NCI-H526 treated with DMSO at 0.1 percent for 48 hours (cell line): ENCODE results near the gene NAT14.
"Not testable (repeated sequence)": the region's sequence is repeated elsewhere in the genome, so short reads cannot be mapped to it uniquely, and the experiment has no call there.

Experiments used
- DNase-seq: peaks from one replicate; lab custom pipeline; 2025; lab: John Stamatoyannopoulos, UW

The NAT14 gene, protein sequence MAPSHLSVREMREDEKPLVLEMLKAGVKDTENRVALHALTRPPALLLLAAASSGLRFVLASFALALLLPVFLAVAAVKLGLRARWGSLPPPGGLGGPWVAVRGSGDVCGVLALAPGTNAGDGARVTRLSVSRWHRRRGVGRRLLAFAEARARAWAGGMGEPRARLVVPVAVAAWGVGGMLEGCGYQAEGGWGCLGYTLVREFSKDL

DNA sequence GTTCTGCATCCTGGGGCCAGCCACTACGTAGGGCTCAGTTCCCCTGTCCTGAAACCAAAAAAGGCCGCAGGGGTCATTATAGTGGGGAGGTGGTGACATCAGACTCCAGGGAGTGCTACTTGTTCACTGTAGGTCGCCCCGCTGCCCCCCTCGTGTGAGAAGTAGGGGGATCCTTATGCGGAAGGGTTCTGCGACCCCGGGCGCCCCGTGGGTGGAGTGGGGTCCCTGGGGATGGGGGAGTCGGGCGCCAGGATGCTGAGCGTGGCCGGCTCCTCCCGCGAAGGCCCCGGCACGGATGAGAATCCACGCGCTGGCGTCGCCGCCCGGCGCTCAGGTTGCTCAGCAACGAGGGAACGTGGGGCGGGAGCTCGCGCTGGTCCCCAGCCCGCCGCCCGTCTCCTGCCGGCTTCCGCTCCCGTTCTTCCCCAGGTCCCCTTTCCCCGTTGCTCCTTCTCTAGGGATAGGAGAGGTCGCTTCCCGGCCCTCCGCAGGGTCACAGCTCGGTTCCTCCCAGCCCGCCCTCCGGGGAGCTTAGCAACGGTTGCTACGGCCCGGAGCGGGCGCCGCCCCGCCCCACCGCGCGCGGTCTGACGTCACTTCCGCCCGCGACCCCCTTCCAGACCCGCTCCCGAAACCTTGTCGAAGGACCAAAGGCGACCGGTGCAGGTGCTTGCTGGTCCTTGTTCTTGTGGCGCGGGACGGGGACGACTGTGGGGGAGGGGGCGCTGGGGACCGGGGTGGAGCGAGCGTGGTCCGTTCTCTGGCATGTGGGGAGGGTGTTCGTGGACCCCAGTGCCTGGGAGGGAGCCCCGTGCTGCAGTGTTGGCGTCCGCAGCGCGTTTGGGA, at the start of gene NAT14:
Gene NAT14 (plus strand): TSS at position 596 of the 846 bp plus-strand sequence. CDS start 521 bp downstream, outside the sequence.
- no peak for DNase-seq

DNA sequence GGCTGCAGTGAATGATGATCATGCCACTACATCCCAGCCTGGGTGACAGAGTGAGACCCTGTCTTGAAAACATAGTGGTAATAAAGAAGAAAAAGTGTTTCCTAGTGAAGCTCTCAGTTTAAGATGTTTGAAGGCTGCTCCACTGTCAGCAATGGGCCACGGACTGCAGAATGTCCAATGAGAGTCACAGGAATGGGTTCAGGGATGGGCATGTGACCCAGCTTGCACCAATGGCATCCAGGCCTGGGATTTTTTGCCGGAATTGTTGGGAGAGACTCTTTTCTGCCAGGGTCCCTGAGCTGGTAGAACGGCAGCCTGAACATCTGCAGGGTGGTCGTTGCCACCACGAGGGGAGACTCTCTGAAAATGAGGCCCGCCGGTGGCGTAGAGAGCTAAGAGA, 48.1 kb upstream of the NAT14 start:
- DNase-seq: no peak

DNA sequence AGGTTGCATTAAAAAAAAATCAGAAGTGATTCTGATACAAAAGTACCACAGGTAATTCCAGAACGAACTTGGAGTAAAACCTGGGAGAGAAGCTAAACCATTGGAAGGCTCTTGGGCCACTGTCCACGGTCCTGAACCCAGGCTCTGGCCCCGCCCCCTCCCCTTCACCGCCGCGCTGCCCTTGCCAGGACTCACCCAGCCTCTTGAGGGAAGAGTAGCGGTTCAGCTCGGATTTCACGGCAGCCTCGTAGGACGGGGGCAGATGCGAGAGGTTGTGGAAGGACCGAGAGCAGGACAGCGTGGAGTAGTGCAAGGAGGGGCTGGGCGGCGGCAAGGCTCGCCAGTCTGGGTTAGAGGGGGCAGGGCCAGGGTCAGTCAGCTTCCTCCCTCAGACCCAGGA, 47.6 kb upstream of the NAT14 start:
- DNase-seq: no peak

DNA sequence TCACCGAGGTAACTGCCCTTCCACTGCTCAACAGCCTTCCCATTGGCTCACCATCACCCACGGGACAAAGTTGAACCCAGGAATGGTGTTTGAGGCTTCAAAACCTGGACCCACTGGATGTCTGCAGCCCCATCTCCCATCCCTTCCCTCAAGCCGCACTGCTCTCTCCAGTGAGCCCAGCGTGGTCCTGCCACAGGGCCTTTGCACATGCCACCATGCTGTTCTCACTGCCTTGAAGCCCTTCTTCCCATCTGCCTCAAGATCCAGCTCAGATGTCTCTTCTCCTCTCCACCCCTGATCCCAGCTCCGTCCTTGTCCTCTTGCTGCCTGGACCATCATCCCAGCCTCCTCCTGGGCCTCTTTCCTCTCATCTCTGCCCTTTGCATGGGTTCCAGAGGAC, 45.9 kb upstream of the NAT14 start:
- DNase-seq: no peak

DNA sequence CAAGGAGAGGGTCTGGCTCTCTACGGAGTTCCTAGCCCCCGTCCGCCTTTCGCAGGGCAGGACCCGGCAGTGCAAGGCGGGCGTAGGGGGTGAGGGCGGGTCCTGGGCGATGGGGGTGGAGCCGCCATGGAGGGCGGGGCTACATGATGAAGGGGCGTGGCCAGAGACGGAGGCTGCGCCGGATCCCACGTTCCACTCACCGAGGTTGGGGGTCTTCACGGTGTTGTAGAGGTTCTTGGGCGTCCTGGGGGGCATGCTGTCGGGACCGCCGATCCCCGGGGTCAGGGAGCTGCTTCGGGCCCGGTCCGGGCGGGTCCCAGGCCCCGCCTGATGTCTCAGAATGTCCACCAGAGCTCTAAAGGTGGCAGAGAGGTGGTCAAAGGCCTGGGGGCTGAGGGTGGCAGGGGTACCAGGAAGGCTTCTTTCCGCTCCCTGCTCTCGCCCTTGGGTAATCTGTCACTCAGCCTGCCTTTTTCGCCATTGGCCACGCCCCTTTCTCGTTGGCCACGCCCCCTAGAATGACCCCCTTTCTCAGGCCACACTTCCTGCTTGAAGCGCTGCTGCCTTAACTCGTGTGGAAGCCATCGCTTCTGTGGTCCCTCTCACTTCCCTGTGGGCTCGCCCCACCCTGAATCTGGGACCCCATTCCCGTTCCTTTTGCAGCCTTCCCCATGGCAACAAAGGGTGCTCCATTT, 44.4 kb upstream of the NAT14 start:
- DNase-seq: no peak

DNA sequence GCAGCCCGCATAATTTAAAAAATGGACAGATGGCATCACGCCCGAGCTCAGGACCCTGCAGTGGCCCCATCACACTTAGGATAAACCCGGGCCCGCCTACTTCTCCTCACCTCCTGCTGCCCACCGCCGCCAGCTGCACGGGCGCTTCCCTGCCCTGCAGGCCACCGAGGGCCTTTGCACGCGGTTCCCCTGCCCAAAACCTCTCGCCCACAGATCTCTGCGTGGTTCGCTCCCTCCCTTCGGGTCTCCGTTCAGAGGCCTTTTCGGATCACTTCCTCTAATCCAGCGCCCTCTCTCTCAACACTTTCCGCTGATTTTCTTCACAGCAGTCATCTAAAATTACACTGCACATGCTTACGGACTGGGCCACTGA, 43.7 kb upstream of the NAT14 start:
- DNase-seq: no peak

DNA sequence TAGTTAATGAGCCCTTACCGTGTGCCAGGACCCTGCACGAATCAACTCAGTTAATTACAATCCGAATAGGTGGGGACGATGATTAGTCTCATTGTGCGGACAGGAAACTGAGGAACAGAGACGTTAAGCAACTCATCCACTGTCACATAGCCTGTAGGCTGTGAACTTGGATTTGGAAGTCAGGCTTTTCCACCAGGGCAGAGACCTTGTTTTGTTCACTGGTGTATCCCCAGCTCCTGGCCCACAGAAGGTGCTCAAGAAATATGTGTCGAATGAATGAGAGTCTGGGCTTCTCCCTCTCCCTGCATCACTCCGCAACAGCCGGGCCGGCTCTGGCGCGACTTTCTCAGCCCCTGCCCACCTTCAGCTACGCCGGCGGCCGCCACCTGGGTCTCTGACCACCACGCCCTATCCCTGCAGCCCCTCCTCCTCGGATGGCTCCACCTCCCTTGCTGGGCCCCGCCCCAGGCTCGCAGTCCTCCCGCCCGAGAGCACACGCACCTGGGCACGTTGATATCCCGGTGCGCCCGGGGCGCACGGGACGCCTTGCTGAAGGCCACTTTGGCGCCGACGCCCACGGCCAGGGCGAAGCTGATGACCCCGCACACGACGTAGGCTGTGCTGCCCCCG, 43.2 kb upstream of the NAT14 start:
- DNase-seq: peak; percentile 65

DNA sequence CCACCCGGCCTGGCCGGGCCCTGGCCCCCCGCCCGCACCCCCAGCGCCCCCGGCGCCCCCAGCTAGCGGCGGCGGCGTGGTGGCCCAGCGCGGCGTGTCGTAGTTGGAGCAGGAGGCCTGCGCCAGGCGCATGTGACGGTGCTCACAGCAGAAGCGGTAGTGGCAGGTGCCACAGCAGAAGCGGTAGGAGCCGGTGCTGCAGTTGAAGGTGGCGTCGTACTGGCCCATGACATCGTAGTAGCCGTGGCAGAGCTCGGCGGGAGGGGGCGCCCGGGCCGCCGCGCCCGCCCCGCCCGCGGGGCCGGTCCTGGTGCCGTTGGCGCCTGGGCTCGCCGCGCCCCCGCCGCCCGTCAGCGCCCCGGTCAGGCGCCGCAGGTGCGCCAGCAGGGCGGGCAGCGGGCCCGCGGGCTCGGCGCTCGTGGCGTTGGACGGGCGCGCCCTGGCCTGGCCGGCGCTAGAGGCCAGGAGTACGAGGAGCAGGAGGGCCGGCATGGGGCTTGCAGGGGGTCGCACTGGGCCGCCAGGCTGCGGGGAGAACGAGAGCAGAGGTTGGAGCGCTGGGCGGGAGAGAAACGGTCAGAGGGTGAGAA, 42.5 kb upstream of the NAT14 start:
- DNase-seq: peak; percentile 51

DNA sequence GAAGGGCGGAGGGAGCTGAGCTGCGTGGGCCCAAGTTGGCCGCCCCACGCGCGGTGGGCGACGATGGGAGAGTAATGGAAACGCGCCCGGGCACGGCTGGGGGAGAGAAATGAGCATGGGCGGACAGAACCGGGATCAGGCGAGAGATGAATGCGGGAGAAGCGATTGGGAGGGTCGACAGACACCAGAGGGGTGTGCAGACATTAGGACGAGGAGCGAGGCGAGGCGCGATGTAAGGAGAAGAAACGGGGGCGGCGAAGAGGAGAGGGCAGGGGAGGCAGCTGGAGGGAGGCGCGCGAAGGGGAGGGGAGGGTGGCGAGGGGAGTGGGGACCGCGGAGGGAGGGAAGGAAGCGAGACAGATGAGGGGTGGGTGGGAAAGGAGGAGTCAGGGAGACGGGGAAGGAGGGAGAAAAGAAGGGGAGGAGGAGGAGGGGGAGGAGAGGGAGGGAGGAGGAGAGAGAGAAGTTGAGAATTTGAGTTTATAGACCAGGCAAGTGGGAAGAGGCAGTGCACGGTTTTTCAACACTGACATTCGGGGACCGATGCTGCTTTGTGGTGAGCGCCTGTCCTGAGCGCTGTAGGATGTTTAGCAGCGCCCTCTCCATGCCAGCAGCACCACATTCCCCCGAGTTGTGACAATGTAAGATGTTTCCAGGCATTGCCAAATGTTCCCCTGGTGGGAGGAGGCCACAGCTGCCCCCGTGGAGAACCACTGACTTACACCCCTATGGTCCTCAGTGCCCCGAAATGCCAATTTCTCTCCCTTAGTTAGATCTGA, 41.8 kb upstream of the NAT14 start, which contains the start of gene SHISA7:
Gene SHISA7 (minus strand): TSS at position 256 of the 779 bp plus-strand sequence. CDS start 437 bp downstream, outside the sequence.
- no peak for DNase-seq

DNA sequence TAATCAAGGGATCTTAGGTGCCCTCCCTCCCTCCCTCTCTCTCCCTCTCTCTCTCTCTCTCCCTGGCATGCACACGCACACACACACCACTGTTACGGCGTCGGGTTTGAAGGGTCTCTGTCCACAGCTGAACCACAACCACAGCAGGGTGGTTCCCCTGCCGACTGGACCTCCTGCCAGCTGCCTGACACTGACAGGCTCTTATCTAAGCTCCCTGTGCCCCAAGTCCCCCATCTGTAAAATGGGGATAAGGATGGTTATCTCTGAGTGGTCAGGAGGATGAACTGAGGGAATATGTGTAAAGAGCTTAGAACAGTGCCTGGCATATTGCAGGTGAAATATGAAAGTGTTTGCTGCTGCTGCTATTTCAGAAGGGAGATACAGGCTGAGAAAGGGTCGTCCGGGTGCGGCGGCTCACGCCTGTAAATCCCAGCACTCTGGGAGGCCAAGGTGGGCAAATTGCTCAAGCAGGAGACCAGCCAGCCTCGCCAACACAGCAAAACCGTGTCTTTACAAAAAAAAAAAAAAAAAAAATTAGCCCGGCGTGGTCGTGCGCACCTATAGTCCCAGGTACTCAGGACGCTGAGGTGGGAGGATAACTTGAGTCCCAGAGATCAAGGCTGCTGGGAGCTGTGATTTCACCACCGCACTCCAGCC, 41.0 kb upstream of the NAT14 start:
- no peak for DNase-seq

DNA sequence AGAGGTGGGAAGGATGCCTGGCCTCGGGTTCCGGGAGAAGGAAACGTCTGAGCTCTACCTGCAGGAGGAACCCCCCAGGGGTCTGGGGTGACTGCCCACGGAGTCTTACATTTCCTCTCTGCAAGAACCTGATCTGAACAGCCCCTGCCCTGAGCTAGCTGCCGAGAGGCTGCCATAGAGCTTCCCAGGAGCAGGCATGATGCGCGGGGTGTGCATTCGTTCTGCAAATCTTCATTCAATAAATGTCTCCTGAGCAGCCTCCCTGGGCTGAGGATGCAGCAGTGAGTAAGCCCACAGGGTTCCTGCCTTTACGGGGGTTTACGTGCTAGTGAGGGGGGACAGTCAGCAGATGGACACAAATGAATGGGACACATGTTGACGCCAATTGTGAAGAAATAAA, 40.3 kb upstream of the NAT14 start:
- no peak for DNase-seq

DNA sequence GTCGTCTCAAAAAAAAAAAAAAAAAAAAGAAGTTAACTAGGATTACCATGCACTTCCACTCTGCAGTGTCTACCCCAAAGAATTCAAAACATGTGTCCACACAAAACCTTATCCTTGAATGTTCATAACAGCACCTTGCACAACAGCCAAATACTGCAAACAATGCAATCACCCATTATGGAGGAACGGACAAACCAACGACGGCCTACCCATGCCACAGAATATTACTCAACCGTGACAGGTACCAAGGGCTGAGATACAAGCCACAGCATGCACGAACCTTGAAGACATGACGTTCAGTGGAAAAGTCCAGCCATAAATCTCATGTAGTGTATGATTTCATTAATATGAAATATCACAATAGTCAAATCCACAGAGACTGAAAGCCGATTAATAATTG, 38.9 kb upstream of the NAT14 start:
- DNase-seq: peak; percentile 35

DNA sequence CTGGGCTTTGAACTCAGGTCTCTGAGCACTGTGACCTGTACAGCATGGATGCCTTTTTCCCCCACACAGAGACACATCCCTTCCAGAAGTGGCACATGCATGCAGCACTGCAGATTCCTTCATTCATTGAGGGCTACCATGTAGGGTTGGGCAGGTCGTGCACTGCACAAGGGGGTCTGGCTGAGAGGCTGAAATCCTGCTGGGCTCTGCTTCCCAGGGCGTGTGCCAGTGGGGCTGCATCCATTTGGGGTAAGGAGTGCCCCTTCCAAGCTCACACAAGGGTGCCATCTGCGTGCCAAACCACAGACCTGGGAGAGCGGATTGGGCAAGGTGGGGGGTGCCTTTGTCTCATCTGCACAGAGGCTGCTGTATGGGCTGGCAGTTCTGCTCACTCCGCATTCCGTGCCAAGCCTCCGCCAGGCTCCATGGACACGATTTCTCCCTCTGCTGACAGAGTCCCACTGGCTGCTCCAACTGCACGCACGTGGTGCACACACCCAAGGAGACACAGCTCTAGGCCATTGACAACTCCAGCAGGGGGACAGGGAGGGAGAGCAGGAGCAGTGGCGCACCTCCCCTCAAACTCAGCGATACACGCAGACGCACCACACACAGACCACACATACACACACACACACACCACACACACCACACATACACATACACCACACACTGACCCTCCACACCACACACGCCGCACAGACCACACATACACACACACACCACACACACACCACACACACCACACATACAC, 37.4 kb upstream of the NAT14 start:
- peak; percentile 57 for DNase-seq

DNA sequence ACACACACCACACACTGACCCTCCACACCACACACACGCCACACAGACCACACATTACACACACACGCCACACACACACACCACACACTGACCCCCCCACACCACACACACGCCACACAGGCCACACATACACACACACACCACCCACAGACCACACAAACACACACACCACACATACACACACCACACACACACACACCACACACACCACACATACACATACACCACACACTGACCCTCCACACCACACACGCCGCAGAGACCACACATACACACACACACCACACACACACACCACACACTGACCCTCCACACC, 36.9 kb upstream of the NAT14 start:
- DNase-seq: not testable (repeated sequence)

DNA sequence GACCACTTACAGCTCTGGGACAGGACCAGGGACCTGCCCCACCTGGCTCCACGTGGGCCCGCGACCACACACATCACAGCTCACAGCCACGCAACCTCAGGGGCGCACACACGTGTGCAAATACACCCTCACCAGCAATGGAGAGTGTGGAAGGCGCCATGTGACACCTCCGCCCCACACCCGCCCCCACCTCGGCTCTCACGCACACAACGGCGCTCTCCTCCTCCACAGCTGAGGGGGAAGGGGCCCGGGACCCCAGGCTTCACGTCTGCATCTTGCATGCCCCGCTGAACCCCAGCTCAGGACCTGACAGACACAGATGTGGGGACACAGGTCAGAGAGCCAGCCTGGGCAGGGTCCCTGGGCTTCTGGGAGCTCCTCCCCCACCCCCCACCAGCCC, 35.5 kb upstream of the NAT14 start:
- no peak for DNase-seq

DNA sequence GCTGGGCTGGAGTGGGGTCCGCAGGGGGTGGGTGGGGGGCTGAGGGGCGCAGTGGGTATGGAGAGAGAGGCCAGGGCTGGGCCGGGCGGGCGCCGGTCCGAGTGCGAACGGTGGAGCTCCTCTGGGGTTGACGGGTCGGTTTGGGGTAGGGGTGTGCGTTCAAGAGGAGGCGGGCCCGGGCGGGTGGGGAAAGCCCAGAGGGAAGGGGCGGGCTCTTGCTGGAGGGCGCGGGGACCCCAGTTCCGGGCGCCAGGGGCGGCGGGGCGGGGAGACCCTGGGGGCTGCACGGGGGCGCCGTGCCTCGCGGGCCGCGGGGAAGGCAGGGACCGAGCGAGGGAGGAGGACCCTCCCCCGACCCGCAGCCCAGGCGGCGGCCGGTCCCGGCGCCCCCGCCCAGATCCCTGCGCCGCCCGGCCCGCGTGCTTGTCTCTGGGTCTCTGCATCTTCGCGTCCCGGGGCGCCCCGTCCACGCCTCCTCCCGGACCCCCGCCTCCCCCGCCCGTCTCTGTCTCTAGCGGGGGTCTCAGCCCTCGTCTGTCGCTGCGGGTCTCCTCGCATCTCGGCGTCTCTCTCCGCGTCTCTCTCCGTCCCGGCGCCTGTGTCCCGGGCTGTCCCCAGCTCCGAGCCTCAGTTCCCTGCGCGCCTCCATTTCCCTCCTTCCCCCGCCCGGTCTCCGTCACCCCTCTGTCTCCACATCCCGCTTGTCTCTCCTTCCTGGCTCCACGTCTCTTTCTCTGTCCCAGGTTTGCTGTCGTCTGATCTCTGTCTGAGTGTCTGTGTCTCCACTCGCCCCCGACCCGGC, 33.6 kb upstream of the NAT14 start:
- no peak for DNase-seq

DNA sequence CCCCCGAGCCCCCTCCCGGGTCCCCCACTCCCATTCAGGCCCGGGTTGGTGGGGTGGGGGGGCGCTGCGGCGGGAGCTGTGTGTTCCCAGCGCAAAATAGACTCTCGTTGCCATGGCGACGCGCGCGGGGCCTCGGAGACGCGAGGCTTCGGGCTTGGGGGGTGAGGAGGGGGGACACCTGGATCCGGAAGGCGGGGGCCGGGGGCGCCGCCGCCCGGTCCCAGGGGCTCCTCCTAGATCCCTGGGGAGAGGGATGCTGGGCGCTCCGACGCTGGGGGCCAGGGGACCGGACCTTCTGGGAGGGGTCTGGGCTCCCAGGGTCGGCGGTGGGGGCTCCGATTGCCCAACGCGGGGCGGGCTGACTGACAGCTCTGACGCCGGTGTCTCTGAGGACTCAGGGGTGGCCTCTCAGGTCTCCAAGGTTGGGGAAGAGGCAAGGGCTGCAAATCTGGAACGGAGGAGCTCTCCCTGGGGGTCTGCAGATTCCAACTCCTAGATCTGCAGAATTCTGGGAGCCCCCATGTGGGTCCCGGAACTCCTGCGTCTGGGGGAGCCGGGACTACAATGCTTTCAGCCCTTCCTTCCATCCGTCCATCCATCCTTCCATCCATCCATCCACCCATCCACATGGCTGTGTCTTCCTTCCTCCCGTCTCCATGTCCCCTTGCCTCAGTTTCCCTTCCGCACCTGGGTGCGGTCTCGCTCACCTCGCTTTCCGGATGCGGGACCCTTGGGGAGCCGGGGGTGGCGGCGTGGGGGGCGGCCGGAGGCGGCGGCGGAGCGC, 32.8 kb upstream of the NAT14 start:
- no peak for DNase-seq

DNA sequence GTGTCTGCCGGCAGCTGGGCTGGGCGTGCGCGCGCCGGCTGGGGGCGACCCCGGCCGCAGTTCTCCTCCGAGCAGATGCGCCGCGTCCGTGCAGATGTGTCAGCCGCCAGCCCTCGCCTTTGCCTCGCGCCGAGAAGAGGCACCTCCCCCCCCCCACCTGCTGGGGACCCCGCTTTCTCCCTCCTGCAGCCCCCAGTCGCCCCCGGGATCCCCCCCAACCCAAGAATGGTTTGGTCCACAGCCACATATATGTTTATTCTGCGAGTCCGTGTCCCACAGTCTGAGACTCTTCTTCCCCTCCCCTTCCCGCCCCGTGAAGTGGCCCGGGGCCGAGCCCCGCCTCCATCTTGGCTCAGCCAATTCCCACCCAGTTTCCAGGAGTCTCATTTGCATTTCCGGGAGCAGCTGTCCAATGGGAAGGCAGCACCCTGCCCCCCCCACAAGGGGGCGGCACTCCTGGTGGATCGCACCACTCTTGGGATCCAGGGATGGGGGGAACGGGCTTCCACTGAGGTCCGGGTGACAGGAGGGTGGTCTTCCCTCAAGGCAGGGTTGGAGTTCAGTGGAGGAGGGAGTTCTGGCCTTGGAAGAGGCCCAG, 32.1 kb upstream of the NAT14 start:
- DNase-seq: peak; percentile 80
